Endothelial cell of umbilical vein (primary cell): Measurements from ENCODE around the gene SPATS2L. TPM values are rescaled to one million over a fixed set of nuclear protein-coding genes. Genes with fewer than 3 reads are reported as not detected.

Experiments
- BruUV-seq: library from RNA; stranded (reverse); fragments of 400-500 nt; replicated peaks from 2 replicates; lab custom pipeline; 2021; lab: Mats Ljungman, UMichigan
- CTCF ChIA-PET: fragments of 300-600, 350-600 bp; sonication (Branson Sonifier 250); formaldehyde crosslinking; loops from one replicate; lab custom pipeline; 2021; ENCODE audit warnings: antibody characterized with exemption, inconsistent platforms; lab: Charles Lee
- POLR2A ChIA-PET: fragments of 300-600, 350-600 bp; sonication (Branson Sonifier 250); formaldehyde crosslinking; loops from one replicate; lab custom pipeline; 2021; ENCODE audit warnings: antibody characterized with exemption, inconsistent platforms; lab: Charles Lee
- DNase-seq: peaks from one replicate; pipeline ENCODE4 v3.0.0-alpha.2; 2011; ENCODE audit warnings: low read depth, low spot score
- FAIRE-seq: peaks from 2 replicates; lab custom pipeline; 2011; peaks lifted over from hg19 to GRCh38; lab: Jason Lieb, UNC
- H2AFZ ChIP-seq: 2 replicates; pipeline ENCODE4 v1.6.0; 2012; ENCODE audit warnings: low read depth, low read length, control low read depth, inconsistent platforms
- H3K27ac ChIP-seq: 2 replicates; pipeline ENCODE4 v1.5.1; 2011; ENCODE audit warnings: low read depth, mild to moderate bottlenecking, control low read depth, low read length, moderate library complexity; ENCODE audit not compliant: insufficient read depth
- H3K27me3 ChIP-seq, 2 experiments: 2 replicates each; pipeline versions ENCODE4 v1.6.0 to v1.6.1; 2011; ENCODE audit warnings: low read length in 2 of 2, mixed read lengths in 1 of 2; ENCODE audit not compliant: control insufficient read depth in 2 of 2, insufficient read depth in 2 of 2
- H3K36me3 ChIP-seq, 2 experiments: 2 replicates in 1 of 2; 3 replicates in 1 of 2; pipeline ENCODE4 v1.5.1; 2011; ENCODE audit warnings: low read length in 2 of 2, mild to moderate bottlenecking in 1 of 2, moderate library complexity in 1 of 2; ENCODE audit not compliant: control insufficient read depth in 2 of 2, insufficient read depth in 2 of 2; ENCODE audit errors: extremely low read depth in 1 of 2
- H3K4me1 ChIP-seq: 3 replicates; pipeline ENCODE4 v1.5.1; 2011; ENCODE audit warnings: mild to moderate bottlenecking, low read length; ENCODE audit not compliant: control insufficient read depth, insufficient read depth; ENCODE audit errors: extremely low read depth
- H3K4me2 ChIP-seq: 2 replicates; pipeline ENCODE4 v1.6.1; 2011; ENCODE audit warnings: low read length, control low read depth, mixed read lengths; ENCODE audit not compliant: insufficient read depth
- H3K4me3 ChIP-seq, 3 experiments: fragments of 200-600 bp in 1 of 3; sonication (generic), shearing (Covaris generic) in 1 of 3; replicated peaks in 1 of 3; 2 replicates each; pipeline ENCODE4 v1.5.1; 2011 to 2016; ENCODE audit warnings: control low read depth in 3 of 3, low read length in 3 of 3, mild to moderate bottlenecking in 2 of 3, inconsistent platforms in 1 of 3, low read depth in 1 of 3, moderate library complexity in 1 of 3; ENCODE audit not compliant: insufficient read depth in 1 of 3
- H3K79me2 ChIP-seq: 2 replicates; pipeline ENCODE4 v1.6.0; 2012; ENCODE audit warnings: low read length, inconsistent platforms; ENCODE audit not compliant: control insufficient read depth, insufficient read depth
- H3K9ac ChIP-seq: replicated peaks from 2 replicates; pipeline ENCODE3; 2011; ENCODE audit warnings: low read length, control low read depth; ENCODE audit not compliant: insufficient read depth; ENCODE audit errors: extremely low read depth
- H3K9me1 ChIP-seq: replicated peaks from 3 replicates; pipeline ENCODE4 v1.6.0; 2011; ENCODE audit warnings: mild to moderate bottlenecking, low read length; ENCODE audit not compliant: control insufficient read depth, insufficient read depth; ENCODE audit errors: extremely low read depth
- H3K9me3 ChIP-seq: replicated peaks from 2 replicates; pipeline ENCODE4 v1.5.1; 2012; ENCODE audit warnings: low read length, inconsistent platforms; ENCODE audit not compliant: control insufficient read depth, insufficient read depth
- H4K20me1 ChIP-seq: replicated peaks from 2 replicates; pipeline ENCODE3; 2011; ENCODE audit warnings: mild to moderate bottlenecking, low read length; ENCODE audit not compliant: control insufficient read depth, insufficient read depth; ENCODE audit errors: extremely low read depth
- FOS ChIP-seq: IDR thresholded peaks from 2 replicates; pipeline ENCODE4 v1.6.1; 2011; ENCODE audit warnings: mild to moderate bottlenecking, low read length, moderate library complexity, borderline replicate concordance; ENCODE audit not compliant: insufficient read depth
- MYC ChIP-seq: IDR thresholded peaks from one replicate; pipeline ENCODE4 v1.6.1; 2011; ENCODE audit warnings: mild to moderate bottlenecking, low read depth, low read length
- POLR2A ChIP-seq: IDR thresholded peaks from 2 replicates; pipeline ENCODE4 v1.6.1; 2012; ENCODE audit warnings: low read depth, mild to moderate bottlenecking, control low read depth, low read length
- POLR2AphosphoS5 ChIP-seq: IDR thresholded peaks from 2 replicates; pipeline ENCODE4 v1.6.1; 2012; ENCODE audit warnings: low read depth, mild to moderate bottlenecking, control low read depth, low read length, moderate library complexity; ENCODE audit not compliant: insufficient read depth
- dilution Hi-C: fragments of 300-500 bp; cut with MboI; formaldehyde crosslinking; loops from one replicate; pipeline ENCODE4 v1.15.0; 2019; ENCODE audit warnings: low sequenced_read_pairs; ENCODE audit not compliant: extremely low pct_ligation_motif_present
- intact Hi-C: fragments of 100-400 bp; cut with micrococcal nuclease; formaldehyde crosslinking; loops from one replicate; pipeline ENCODE4 v1.10.0; 2022
- polyA plus RNA-seq, 4 experiments: library from polyadenylated mRNA; depleted of rRNA in 3 of 4; stranded (reverse) in 3 of 4; unstranded in 1 of 4; fragments of >200 nt; gene quantifications; 2 replicates each; pipeline versions ENCODE4 v1.2.1 to v1.2.3, GENCODE V29; 2011 to 2012; ENCODE audit warnings: missing spikeins in 1 of 4
- total RNA-seq: library from RNA; stranded (reverse); gene quantifications from 2 replicates; pipeline ENCODE4 v1.2.3, GENCODE V29; 2021

Gene SPATS2L
- total and polyA plus RNA-seq, 2 donors (not counting 3 experiments of a cell fraction or from before 2014, with no cell fraction given), result 29.1 to 72.9 TPM

DNA sequence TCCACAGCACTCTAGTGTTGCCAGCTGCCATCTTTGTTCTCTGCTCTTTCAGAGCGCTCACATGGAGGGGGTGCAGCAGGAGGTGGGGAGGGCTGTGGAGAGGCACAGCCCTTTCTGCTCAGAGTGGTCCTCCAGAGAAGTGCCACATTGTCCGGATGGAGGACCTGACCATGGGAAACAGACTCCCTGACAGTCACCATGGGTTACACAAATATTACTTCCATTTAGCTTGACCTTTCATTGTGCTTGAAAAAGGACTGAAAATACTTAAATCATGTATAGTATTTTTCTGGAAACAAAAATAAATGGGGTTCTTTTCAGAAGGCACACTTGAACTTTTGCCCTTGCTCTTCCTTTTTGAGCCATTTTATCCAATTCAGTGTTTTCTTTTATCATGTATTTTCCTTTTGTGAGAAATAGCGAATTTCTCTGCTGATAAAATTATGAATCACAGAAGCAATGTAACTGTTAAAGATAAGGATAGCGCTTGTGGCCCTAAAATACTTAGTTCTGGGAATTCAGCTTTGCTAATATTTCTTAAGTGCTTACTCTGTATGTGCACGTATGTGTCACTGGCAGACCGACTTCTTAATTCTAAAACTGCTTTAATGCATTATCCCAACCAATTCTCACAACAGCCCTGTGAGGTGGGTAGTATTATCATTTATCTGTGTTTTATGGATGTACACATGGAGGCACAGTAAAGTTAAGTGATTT lies 34.2 kb downstream of the SPATS2L start:
- ChIA-PET CTCF (interaction anchor here (1.3 kb wide), 1 partner anchor 39 kb away, joined by 3 read pairs; no protein-coding TSS in a partner anchor), POLR2A (no interaction called here)
- Histone ChIP-seq H3K4me1 (peaks cover 11% of the 10 kb centered on the region), H4K20me1 (no peaks in the 10 kb centered on the region), H3K9me3 (no peaks in the 10 kb centered on the region), H3K4me3 (no peak overlapping the region), H3K27ac (no peak overlapping the region), H2AFZ (no peak overlapping the region), H3K9me1 (no peaks in the 10 kb centered on the region), H3K27me3 (no peaks in the 10 kb centered on the region), H3K9ac (no peak overlapping the region), H3K4me2 (peak overlapping the region; percentile 14), H3K79me2 (peaks cover 25% of the 10 kb centered on the region), H3K36me3 (no peaks in the 10 kb centered on the region)
- peak; percentile 56 for DNase-seq
- dilution Hi-C loops (no loop called here), intact Hi-C loops (loop anchor here (5.0 kb wide), 1 partner anchor 37 kb away; no protein-coding TSS in a partner anchor)
- BruUV-seq, result no TSS peak
- FAIRE-seq, result no peak
- TF ChIP-seq POLR2A (no peak), FOS (peak; percentile 11)

DNA sequence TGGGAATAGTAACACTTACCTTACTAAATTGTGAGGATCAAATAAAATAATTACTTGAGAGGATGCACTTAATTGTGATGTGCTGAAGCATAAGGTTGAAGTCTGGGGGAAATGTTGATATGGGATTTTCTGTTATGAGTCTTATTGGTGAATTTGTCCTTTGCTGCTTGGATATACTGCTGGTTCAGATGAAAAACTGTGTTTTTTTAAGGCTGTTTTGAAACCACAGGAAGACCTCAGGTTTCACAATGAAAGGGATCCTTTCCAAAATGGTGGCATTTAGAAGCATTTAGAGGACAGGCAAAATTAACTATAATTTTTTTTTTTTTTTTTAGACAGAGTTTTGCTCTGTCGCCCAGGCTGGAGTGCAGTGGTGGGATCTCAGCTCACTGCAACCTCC lies 34.9 kb downstream of the SPATS2L start:
- peaks cover 11% of the 10 kb centered on the region for H3K4me1 ChIP-seq
- POLR2A ChIA-PET, result no interaction called here
- CTCF ChIA-PET, result no interaction called here
- no peak overlapping the region for H2AFZ ChIP-seq
- no peaks in the 10 kb centered on the region for H3K9me1 ChIP-seq
- no peak overlapping the region for H3K4me2 ChIP-seq
- dilution Hi-C loops, result no loop called here
- no peak for TF ChIP-seq FOS
- TF ChIP-seq MYC, result no peak
- no peak for TF ChIP-seq POLR2AphosphoS5
- BruUV-seq, result no TSS peak
- no peaks in the 10 kb centered on the region for H3K27me3 ChIP-seq
- intact Hi-C loops, result loop anchor here (5.0 kb wide), 1 partner anchor 36 kb away; no protein-coding TSS in a partner anchor
- H3K9me3 ChIP-seq, result no peaks in the 10 kb centered on the region
- H3K4me3 ChIP-seq, result no peak overlapping the region
- H3K36me3 ChIP-seq, result no peaks in the 10 kb centered on the region
- H3K9ac ChIP-seq, result no peak overlapping the region
- H4K20me1 ChIP-seq, result no peaks in the 10 kb centered on the region
- no peak overlapping the region for H3K27ac ChIP-seq
- FAIRE-seq (no peak), DNase-seq (no peak)
- H3K79me2 ChIP-seq, result peaks cover 26% of the 10 kb centered on the region
